Stomach (tissue), 4 donors: Measurements from ENCODE around the gene WWP2.

ENCODE experiments used
- EP300 ChIP-seq: sonication (generic); formaldehyde crosslinking; IDR thresholded peaks from one replicate; pipeline ENCODE4 v1.6.1; 2017; ENCODE audit warnings: antibody characterized with exemption
- POLR2A ChIP-seq, 4 donors: fragments of 450-650 bp; IDR thresholded peaks; one replicate each; pipeline ENCODE4 v1.6.1; 2016; ENCODE audit warnings: antibody characterized with exemption in 4 of 4, control low read depth in 2 of 4, mild to moderate bottlenecking in 1 of 4, moderate library complexity in 1 of 4
- TF ChIP-seq, protein P1 (sequence below), 7 experiments: fragments of 450-650 bp in 4 of 7; fragments of 200-600 bp in 3 of 7; sonication (generic) in 3 of 7; IDR thresholded peaks; one replicate each; pipeline ENCODE4 v1.5.1; 2016 to 2019; ENCODE audit warnings: antibody characterized with exemption in 7 of 7, control low read depth in 2 of 7, mild to moderate bottlenecking in 1 of 7

DNA sequence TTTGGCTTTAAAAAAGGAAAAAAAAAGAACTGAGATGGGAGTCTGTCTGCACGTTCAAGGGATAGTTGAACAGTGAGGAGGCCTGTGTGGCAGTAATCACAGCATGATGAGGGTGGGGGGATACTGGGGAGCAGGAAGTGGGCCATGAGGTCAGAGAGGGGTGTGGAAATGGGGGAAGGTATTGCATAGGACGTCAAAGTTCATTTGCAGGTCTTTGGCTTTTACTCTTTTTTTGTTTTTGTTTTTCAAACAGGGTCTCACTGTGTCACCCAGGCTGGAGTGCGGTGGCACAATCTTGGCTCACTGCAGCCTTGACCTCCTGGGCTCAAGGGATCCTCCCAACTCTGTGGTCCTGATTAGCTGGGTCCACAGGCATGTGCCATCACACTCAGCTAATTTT lies 19.0 kb downstream of the WWP2 start:
- TF ChIP-seq, protein P1, sequence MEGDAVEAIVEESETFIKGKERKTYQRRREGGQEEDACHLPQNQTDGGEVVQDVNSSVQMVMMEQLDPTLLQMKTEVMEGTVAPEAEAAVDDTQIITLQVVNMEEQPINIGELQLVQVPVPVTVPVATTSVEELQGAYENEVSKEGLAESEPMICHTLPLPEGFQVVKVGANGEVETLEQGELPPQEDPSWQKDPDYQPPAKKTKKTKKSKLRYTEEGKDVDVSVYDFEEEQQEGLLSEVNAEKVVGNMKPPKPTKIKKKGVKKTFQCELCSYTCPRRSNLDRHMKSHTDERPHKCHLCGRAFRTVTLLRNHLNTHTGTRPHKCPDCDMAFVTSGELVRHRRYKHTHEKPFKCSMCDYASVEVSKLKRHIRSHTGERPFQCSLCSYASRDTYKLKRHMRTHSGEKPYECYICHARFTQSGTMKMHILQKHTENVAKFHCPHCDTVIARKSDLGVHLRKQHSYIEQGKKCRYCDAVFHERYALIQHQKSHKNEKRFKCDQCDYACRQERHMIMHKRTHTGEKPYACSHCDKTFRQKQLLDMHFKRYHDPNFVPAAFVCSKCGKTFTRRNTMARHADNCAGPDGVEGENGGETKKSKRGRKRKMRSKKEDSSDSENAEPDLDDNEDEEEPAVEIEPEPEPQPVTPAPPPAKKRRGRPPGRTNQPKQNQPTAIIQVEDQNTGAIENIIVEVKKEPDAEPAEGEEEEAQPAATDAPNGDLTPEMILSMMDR (IDR thresholded peaks at IDR 0.05) = no peak
- TF ChIP-seq POLR2A (IDR thresholded peaks at IDR 0.05) (no peak), EP300 (no peak)
